ENCODE data around the gene NPAS1.
A peak's percentile ranks its signal among the peaks of the same experiment; 100 is the strongest.
"Not testable (repeated sequence)": the region's sequence is repeated elsewhere in the genome, so short reads cannot be mapped to it uniquely, and the experiment has no call there.

The NPAS1 gene

GRCh38 chr19:46990991-46991676 is 28.5 kb upstream of the NPAS1 start:
- DNase-seq = peak; percentile 43

DNA sequence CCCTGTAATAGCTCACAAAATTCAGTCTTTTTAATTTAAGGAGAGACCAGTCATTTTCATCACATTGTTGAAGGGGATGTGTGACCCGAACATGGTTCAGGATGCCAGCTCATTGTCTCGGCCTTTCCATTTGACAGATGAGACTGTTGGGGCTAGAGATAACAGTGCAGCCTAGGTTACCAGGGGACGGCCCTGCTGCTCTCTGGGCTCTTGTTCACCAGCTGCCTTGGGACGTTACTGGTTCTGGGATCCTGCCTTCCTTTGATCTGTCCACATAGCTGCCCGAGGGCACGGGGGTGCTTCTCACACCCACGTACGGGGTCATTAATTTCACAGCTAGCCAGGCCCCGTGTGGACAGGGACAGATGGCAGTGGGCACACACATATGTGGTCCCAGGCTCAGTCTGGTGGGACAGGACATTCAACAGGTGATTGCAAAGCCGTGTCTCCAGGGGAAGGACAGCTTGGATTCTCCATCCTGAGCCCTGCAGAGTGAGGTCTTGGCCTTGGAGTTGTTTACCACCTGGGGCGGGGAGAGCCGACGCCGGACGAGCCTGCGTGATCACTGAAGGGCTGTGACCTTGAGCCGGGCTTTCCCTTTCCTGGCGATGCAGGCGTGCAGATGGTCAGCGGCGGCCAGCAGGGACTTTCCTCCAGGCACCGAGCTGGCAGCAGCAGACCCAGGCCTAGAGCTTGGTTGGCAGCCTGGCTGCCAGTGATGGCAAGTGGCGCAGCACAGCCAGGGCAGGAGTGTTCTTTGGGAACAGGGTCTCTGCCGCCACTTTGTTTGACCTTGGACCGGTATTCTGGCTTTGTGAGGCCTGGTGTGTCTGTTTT is 26.7 kb upstream of the NPAS1 start:
- no peak for DNase-seq

DNA sequence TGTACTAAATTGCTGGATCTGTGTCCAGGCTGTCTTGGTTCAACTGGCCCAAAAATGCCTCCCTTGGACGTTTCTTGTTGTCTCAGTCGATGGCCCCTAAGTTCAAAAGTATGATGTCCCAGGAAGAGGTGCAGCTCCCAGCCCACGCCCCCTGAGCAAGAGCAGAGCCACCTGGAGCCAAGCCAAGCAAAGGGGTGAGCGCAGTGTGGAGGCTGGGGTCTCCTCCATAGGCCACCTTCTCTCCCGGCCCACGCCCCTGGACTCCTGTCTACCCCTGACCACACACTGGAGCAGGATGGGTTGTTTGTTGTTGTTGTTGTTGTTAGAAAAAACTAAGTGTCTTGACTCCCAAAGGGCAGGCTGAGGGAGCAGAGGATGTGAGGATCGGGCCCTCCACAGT is 26.0 kb upstream of the NPAS1 start:
- no peak for DNase-seq

- no peak for DNase-seq
These were observed 25.4 kb upstream of the NPAS1 start for GRCh38 chr19:46994141-46994686.

DNA sequence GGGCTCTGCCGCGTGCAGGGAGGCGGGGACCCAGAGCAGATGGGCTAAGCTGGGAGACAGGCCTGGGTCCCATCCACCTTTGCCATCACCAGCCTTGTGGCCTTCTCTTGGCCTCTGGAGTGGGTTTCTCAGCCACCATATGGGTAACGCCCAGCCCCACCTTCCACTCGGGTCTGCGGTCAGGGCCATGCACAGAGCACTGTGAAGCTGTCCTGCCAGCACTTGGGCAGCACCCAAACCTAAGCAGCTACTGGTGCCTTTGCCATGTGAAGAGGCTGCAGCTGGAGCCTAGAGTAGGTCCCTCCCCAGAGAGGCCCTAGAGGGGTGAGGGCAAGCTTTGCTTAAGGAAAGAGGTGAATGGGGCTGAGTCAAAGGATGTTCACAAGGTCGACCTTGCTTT is 24.1 kb upstream of the NPAS1 start:
- DNase-seq = no peak

DNA sequence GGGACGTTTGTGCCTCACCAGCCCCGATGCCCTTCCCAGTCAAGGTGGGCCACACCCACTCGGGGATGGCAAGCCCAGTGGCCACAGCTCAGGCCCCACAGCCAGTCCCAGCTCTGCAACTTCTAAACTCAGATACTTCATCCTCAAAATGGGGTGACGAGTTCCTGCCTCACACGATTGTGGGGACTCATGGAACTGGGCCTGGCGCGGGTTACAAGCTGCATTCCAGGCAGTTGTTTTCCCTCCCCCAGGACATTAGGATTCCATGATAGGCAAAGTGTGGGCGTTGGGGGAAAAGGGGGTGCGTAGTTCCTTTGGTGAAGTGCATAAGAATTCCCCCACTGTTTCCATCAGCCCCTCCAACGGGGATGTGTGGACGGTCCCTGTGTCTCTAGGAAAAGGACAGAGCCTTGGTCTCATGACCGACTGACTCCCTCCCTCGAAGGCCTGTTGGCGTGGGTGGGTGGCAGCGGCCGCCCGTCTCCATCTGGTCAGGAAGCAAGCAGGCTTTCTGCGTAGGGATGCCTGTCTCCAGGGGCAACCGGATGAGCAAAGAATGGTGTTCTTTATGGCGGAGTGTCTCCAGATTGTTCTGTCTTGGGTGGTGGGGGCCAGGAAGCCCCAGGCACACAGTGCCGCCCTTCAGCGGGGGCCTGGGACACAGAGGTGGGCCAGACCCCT is 21.1 kb upstream of the NPAS1 start:
- no peak for DNase-seq

DNA sequence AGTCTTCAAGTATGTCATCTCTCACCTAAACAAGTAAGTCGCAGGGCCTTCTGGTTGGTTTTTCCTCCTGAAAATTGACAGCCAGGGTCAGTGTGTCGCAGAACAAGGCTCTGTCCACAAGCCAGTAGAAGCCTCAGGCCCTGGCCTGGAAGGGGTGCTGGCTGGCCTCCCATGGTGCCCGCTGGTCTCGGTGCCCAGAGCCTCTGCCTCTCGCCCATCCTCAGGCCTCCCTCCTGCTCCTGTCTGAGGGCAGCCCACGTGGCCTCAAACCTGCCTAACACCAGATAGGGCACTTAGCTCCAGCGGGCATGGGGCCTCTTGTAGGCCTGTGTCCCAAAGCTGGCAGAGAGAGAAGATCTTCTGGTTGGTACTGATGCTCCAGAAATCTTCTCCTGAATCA is 20.3 kb upstream of the NPAS1 start:
- DNase-seq = no peak

GRCh38 chr19:46999878-47000277 is 19.8 kb upstream of the NPAS1 start:
- no peak for DNase-seq

GRCh38 chr19:47000373-47000772 is 19.3 kb upstream of the NPAS1 start:
- no peak for DNase-seq

- DNase-seq = no peak
These were observed 18.1 kb upstream of the NPAS1 start for GRCh38 chr19:47001584-47001983.

- no peak for DNase-seq
These were observed 17.4 kb upstream of the NPAS1 start for GRCh38 chr19:47002106-47002766.

DNA sequence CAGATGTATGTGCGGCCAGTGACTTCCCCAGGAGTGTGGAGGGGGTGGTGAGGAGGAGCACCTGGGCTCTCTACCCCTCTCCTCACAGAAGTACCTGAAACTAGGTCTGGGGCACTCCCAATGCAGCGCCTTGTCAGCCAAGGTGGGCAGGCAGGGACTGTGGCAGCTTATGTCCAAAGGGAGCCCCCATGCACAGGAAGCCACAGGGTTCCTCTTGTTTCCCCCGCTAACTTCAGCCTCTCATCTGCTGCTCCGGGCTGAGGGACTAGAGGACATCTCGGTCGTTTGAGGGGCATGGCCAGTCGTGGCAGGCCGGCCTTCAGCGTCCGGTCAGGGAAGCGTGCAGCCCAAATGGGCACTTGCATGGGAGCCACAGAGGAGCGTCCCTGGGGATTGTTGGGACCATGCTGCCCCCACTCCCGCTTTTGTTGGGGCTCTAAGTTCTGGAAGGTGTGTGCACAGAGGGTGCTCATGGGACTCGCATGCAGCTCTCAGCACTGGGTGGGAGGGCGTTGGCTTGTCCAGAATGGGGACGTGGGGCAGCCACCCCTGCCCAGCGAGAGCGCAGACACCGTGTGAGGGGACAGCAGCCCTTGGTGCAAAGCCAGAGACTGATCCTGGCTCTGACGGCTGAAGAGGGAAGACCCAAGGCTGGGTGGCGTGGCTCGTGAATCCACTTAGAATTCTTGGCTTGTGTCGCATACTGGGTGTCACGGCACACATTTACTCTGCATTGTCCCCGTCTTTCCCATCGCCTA is 16.6 kb upstream of the NPAS1 start:
- no peak for DNase-seq

- no peak for DNase-seq
These were observed 15.8 kb upstream of the NPAS1 start for GRCh38 chr19:47003611-47004465.

DNA sequence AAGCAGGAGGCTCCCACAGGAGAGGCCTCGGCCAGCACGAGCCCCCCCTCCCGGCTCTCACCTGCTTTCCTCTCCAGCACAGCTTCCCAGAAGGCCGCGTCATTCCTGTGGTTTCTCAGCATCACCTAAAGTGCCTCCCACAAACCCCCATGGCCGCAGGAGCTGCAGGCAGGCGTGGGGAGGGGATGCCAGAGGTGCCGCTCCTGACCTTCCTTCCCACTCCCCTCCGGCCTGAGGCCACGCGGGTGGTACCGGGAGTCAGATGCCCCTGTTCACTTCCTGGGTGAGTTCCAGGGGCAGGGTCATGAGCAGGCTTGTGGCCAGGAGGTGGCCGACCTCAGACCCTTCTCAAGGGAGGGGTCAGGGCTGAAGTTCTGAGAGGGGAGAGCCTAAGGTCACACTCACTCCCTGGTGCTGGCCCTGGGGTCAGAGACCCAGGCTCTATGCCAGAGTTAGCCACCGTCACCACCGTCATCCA is 14.4 kb upstream of the NPAS1 start:
- DNase-seq = no peak

- DNase-seq = no peak
These were observed 13.8 kb upstream of the NPAS1 start for GRCh38 chr19:47005873-47006272.

GRCh38 chr19:47006496-47006895 is 13.1 kb upstream of the NPAS1 start:
- no peak for DNase-seq

DNA sequence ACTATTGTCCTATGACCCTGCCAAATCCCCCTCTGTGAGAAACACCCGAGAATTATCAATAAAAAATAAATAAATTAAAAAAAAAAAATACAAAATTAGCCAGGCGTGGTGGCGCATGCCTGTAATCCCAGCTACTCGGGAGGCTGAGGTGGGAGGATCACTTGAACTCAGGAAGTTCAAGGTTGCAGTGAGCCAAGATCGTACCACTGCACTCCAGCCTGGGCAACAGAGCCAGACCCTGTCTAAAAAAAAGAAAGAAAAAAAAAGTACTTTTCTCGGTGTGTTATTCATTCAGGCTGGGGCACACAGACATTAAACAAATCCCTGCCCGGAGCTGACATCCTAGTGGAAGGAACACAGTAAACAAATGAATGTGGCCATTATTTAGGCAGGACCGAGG is 9.1 kb upstream of the NPAS1 start:
- not testable (repeated sequence) for DNase-seq

- DNase-seq = no peak
These were observed 7.0 kb upstream of the NPAS1 start for GRCh38 chr19:47012617-47013016.

- DNase-seq = peak; percentile 46
These were observed 6.6 kb upstream of the NPAS1 start for GRCh38 chr19:47013041-47013517.

DNA sequence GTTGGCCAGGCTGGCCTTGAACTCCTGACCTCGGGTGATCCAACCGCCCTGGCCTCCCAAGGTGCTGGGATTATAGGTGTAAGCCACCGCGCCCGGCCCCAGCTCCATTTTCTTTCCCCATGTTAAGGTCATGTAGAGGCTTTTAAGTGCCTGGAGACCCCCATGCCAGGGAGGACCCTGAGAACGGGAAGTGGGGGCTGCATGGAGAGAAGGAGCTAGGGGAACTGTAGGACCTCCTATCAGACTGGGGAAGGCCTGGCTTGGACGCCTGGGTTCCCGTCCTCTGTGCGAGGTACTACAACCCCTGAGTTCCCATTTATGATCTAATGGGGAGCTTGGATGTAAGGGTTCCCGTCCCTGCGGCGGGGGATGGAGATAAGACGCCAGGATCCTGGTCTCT is 714 bp upstream of the NPAS1 start:
- DNase-seq = no peak
